Liver (tissue), 9 donors: ENCODE measurements around the gene MAOA. TPM values are rescaled to one million over a fixed set of nuclear protein-coding genes. Genes with fewer than 3 reads are reported as not detected.
"Not testable (repeated sequence)": the region's sequence is repeated elsewhere in the genome, so short reads cannot be mapped to it uniquely, and the experiment has no call there.

Source experiments
- DNase-seq: peaks from one replicate; pipeline ENCODE4 v3.0.0-alpha.2; 2017; ENCODE audit warnings: low spot score
- H3K27ac ChIP-seq, 2 donors: one replicate each; pipeline ENCODE4 v1.7.0; 2013; ENCODE audit warnings: inconsistent platforms in 2 of 2, low read length in 2 of 2, control low read depth in 1 of 2, low read depth in 1 of 2, mild to moderate bottlenecking in 1 of 2
- H3K27me3 ChIP-seq, 4 donors: one replicate each; pipeline versions ENCODE4 v1.6.1 to v1.7.0; 2013; ENCODE audit warnings: low read length in 3 of 4, inconsistent platforms in 1 of 4, mild to moderate bottlenecking in 1 of 4, moderate library complexity in 1 of 4; ENCODE audit not compliant: control insufficient read depth in 4 of 4, insufficient read depth in 4 of 4
- H3K36me3 ChIP-seq, 4 donors: one replicate each; pipeline versions ENCODE4 v1.6.1 to v1.7.0; 2013; ENCODE audit warnings: low read length in 3 of 4, mild to moderate bottlenecking in 3 of 4, low read depth in 1 of 4, moderate library complexity in 1 of 4; ENCODE audit not compliant: control insufficient read depth in 4 of 4, insufficient read depth in 3 of 4
- H3K4me1 ChIP-seq, 4 donors: one replicate each; pipeline versions ENCODE4 v1.6.1 to v1.7.0; 2013; ENCODE audit warnings: low read length in 3 of 4, mild to moderate bottlenecking in 3 of 4, moderate library complexity in 1 of 4; ENCODE audit not compliant: control insufficient read depth in 4 of 4, insufficient read depth in 4 of 4
- H3K4me3 ChIP-seq, 3 donors: one replicate each; pipeline versions ENCODE4 v1.6.1 to v1.7.0; 2013; ENCODE audit warnings: low read length in 3 of 3, control low read depth in 1 of 3, low read depth in 1 of 3, mild to moderate bottlenecking in 1 of 3
- H3K9ac ChIP-seq, 2 donors: one replicate each; pipeline ENCODE4 v1.7.0; 2013; ENCODE audit warnings: low read length in 2 of 2, mild to moderate bottlenecking in 2 of 2, moderate library complexity in 2 of 2, control low read depth in 1 of 2, low read depth in 1 of 2
- H3K9me3 ChIP-seq, 4 donors: one replicate each; pipeline versions ENCODE4 v1.6.1 to v1.7.0; 2013; ENCODE audit warnings: low read length in 3 of 4; ENCODE audit not compliant: control insufficient read depth in 4 of 4
- ATF3 ChIP-seq: IDR thresholded peaks from 2 replicates; pipeline ENCODE4 v1.6.1; 2016; ENCODE audit warnings: antibody characterized with exemption
- EGR1 ChIP-seq, 2 donors: IDR thresholded peaks; 2 replicates each; pipeline ENCODE4 v1.6.1; 2016 to 2018; ENCODE audit warnings: antibody characterized with exemption in 2 of 2, low read depth in 2 of 2
- FOXA1 ChIP-seq: IDR thresholded peaks from 2 replicates; pipeline ENCODE4 v1.6.1; 2016; ENCODE audit warnings: antibody characterized with exemption
- FOXA2 ChIP-seq: IDR thresholded peaks from 2 replicates; pipeline ENCODE4 v1.6.1; 2016; ENCODE audit warnings: antibody characterized with exemption
- HNF4A ChIP-seq, 2 donors: conservative IDR thresholded peaks; 2 replicates each; pipeline ENCODE4 v1.6.1; 2016; ENCODE audit warnings: antibody characterized with exemption in 2 of 2, mild to moderate bottlenecking in 2 of 2
- MAX ChIP-seq: IDR thresholded peaks from 2 replicates; pipeline ENCODE4 v1.6.1; 2016; ENCODE audit warnings: antibody characterized with exemption
- NR2F2 ChIP-seq: IDR thresholded peaks from 2 replicates; pipeline ENCODE4 v1.6.1; 2016; ENCODE audit warnings: antibody characterized with exemption
- RAD21 ChIP-seq, 2 donors: IDR thresholded peaks; 2 replicates each; pipeline ENCODE4 v1.6.1; 2016; ENCODE audit warnings: antibody characterized with exemption in 2 of 2, mild to moderate bottlenecking in 2 of 2
- REST ChIP-seq: IDR thresholded peaks from 2 replicates; pipeline ENCODE4 v1.6.1; 2016; ENCODE audit warnings: antibody characterized with exemption, mild to moderate bottlenecking
- RXRA ChIP-seq, 2 donors: IDR thresholded peaks; 2 replicates each; pipeline ENCODE4 v1.6.1; 2017 to 2018; ENCODE audit warnings: antibody characterized with exemption in 2 of 2, mild to moderate bottlenecking in 1 of 2
- SP1 ChIP-seq: IDR thresholded peaks from 2 replicates; pipeline ENCODE4 v1.6.1; 2018; ENCODE audit warnings: antibody characterized with exemption, mild to moderate bottlenecking
- TAF1 ChIP-seq: conservative IDR thresholded peaks from 2 replicates; pipeline ENCODE4 v1.6.1; 2016; ENCODE audit warnings: antibody characterized with exemption, mild to moderate bottlenecking
- ZBTB33 ChIP-seq: IDR thresholded peaks from 2 replicates; pipeline ENCODE4 v1.6.1; 2016; ENCODE audit warnings: antibody characterized with exemption
- WGBS: extraction: QIAGEN DNeasy Blood & Tissue Kit; methylation state at CpG from one replicate; pipeline ENCODE4 v1.1.7; 2013; 5-methylcytosine and 5-hydroxymethylcytosine counted together
- polyA plus RNA-seq, 2 donors: library from polyadenylated mRNA; stranded (reverse) in 1 of 2; unstranded in 1 of 2; fragments of 200-250 nt in 1 of 2; fragments of >200 nt in 1 of 2; fragmentation: Nextera tagmentation in 1 of 2; extraction: Ambion mirVana in 1 of 2; gene quantifications; one replicate each; pipeline versions ENCODE4 v1.2.1 to v1.2.3, GENCODE V29; 2013 to 2015
- total RNA-seq, 2 donors: library from RNA; depleted of rRNA; stranded (reverse); fragments of >200 nt; gene quantifications; one replicate each; pipeline ENCODE4 v1.2.3, GENCODE V29; 2014
- TF ChIP-seq, protein P1 (sequence below): fragments of 150-350 bp; IDR thresholded peaks from 2 replicates; pipeline ENCODE4 v1.5.1; 2017; ENCODE audit warnings: improper control_type of control experiment, low read depth, low read length; ENCODE audit not compliant: missing input control
- donor health status: healthy.
- donor health status: healthy.
- donor health status: healthy.
- donor health status: healthy.
- donor health status: healthy.

Gene MAOA
- total and polyA plus RNA-seq, 4 donors: 41.0 to 94.2 (median 75.3) TPM

DNA sequence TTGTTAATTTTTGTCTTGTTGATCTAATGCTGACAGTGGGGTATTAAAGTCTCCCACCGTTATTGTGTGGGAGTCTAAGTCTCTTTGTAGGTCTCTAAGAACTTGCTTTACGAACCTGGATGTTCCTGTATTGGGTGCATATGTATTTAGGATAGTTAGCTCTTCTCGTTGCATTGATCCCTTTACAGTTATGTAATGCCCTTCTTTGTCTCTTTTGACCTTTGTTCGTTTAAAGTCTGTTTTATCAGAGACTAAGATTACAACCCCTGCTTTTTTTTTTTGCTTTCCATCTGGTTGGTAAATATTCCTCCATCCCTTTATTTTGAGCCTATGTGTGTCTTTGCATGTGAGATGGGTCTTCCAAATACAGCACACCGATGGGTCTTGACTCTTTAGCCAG is 69.1 kb downstream of the MAOA start:
- H3K27me3 ChIP-seq, DNase-seq, H3K36me3 ChIP-seq, H3K4me1 ChIP-seq, H3K9ac ChIP-seq, H3K9me3 ChIP-seq, H3K27ac ChIP-seq, H3K4me3 ChIP-seq: not testable (repeated sequence)
- 42% methylated on average over 5 of the region's 5 CpGs for WGBS
- TF ChIP-seq RXRA (IDR thresholded peaks at IDR 0.05): peak in 1 of 2 donors; percentile 12
- TF ChIP-seq HNF4A (conservative IDR thresholded peaks at IDR 0.05): peak; percentile 44 to 57

DNA sequence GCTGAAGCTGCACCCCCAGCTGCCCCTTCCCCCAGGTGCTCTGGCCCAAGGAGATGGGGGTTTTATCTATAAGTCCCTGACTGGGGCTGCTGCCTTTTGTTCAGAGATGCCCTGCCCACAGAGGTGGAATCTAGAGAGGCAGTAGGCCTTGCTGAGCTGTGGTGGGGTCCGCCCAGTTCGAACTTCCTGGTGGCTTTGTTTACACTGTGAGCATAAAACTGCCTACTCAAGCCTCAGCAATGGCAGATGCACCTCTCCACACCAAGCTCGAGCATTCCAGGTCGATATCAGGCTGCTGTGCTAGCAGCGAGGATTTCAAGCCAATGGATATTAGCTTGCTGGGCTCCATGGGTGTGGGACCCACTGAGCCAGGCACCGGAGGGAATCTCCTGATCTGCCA is 71.2 kb downstream of the MAOA start:
- not testable (repeated sequence) for H3K9ac ChIP-seq, H3K4me3 ChIP-seq, H3K36me3 ChIP-seq, H3K27me3 ChIP-seq, DNase-seq, H3K9me3 ChIP-seq, H3K4me1 ChIP-seq, H3K27ac ChIP-seq
- 86% methylated on average over 6 of the region's 6 CpGs for WGBS

DNA sequence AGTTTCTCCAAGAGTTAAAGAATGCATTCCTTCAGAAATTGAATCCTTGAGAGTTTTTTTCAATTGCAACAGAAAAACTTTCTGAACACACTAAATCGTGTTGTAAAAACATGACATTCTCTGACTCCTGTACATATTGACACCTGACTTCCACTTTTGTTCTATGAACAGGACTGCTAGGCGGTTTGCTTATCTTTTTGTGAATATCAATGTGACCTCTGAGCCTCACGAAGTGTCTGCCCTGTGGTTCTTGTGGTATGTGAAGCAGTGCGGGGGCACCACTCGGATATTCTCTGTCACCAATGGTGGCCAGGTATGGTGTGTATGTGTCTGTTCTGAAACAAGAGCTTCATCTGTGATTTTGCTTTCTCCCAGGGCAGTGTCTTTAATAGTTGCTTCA is 71.9 kb downstream of the MAOA start:
- DNase-seq: no peak
- peaks cover 0 to 4% (median 0%) of the 10 kb centered on the region in 4 donors for H3K4me1 ChIP-seq
- H3K27ac ChIP-seq: no peak overlapping the region
- TF ChIP-seq, protein P1, sequence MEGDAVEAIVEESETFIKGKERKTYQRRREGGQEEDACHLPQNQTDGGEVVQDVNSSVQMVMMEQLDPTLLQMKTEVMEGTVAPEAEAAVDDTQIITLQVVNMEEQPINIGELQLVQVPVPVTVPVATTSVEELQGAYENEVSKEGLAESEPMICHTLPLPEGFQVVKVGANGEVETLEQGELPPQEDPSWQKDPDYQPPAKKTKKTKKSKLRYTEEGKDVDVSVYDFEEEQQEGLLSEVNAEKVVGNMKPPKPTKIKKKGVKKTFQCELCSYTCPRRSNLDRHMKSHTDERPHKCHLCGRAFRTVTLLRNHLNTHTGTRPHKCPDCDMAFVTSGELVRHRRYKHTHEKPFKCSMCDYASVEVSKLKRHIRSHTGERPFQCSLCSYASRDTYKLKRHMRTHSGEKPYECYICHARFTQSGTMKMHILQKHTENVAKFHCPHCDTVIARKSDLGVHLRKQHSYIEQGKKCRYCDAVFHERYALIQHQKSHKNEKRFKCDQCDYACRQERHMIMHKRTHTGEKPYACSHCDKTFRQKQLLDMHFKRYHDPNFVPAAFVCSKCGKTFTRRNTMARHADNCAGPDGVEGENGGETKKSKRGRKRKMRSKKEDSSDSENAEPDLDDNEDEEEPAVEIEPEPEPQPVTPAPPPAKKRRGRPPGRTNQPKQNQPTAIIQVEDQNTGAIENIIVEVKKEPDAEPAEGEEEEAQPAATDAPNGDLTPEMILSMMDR: no peak
- TF ChIP-seq TAF1 (no peak), FOXA2 (no peak), RAD21 (IDR thresholded peaks at IDR 0.05) (no peak), FOXA1 (no peak)
- H3K9me3 ChIP-seq: no peaks in the 10 kb centered on the region
- peaks cover 1 to 12% (median 9%) of the 10 kb centered on the region in 4 donors for H3K36me3 ChIP-seq
- no peak overlapping the region for H3K4me3 ChIP-seq
- H3K9ac ChIP-seq: no peak overlapping the region
- WGBS: 58% methylated on average over 5 of the region's 5 CpGs
- H3K27me3 ChIP-seq: no peaks in the 10 kb centered on the region

GRCh38 chrX:43728966-43729365 is 72.9 kb downstream of the MAOA start:
- H3K4me1 ChIP-seq: peaks cover 0 to 4% (median 0%) of the 10 kb centered on the region in 4 donors
- H3K36me3 ChIP-seq: peaks cover 1 to 12% (median 9%) of the 10 kb centered on the region in 4 donors
- H3K27ac ChIP-seq: no peak overlapping the region
- H3K9me3 ChIP-seq: no peaks in the 10 kb centered on the region
- no peak for DNase-seq
- WGBS: 95% methylated on average over 1 of the region's 1 CpG
- no peak overlapping the region for H3K4me3 ChIP-seq
- H3K27me3 ChIP-seq: no peaks in the 10 kb centered on the region
- H3K9ac ChIP-seq: no peak overlapping the region
- TF ChIP-seq ZBTB33 (no peak), MAX (no peak), ATF3 (no peak), REST (no peak), SP1 (no peak), RAD21 (IDR thresholded peaks at IDR 0.05) (no peak), HNF4A (conservative IDR thresholded peaks at IDR 0.05) (no peak), EGR1 (IDR thresholded peaks at IDR 0.05; ENCODE audit: low read depth in 2 of 2) (no peak), RXRA (IDR thresholded peaks at IDR 0.05) (no peak), NR2F2 (no peak)
- TF ChIP-seq, protein P1: no peak
